Activated CD8-positive, alpha-beta memory T cell treated with anti-CD3 and anti-CD28 coated beads, Interleukin-2, amount 50 U/mL, for 24 hours (primary cell): Measurements from ENCODE around the gene MT1A.
A peak's percentile ranks its signal among the peaks of the same experiment; 100 is the strongest.

Experiments used
- DNase-seq: peaks from one replicate; pipeline ENCODE4 v3.0.0-alpha.2; 2020; ENCODE audit errors: extremely low read depth

The MT1A gene

GRCh38 chr16:56637814-56638750, at the start of gene MT1A:
MT1A (plus strand) TSS chr16:56638666; CDS start chr16:56638739, 73 bp downstream.
- DNase-seq: no peak

DNA sequence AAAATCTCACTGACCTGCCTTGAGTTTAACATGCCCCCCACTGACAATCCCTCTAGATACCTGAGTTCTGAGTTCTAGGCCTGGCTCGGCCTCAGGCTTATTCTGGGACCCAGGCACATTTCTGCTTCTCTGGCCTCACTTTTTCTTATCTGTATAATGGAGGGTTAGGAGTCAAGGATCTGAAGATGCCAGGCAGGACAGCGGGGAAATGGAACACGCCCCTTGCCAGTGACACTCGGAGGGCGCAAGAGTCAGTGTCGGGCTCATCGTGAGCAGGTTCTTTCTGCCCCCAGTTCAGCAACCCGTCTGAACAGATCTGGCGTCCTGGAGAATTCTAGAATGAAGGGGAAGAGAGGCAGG, 49.7 kb upstream of the MT1A start:
- DNase-seq: no peak

DNA sequence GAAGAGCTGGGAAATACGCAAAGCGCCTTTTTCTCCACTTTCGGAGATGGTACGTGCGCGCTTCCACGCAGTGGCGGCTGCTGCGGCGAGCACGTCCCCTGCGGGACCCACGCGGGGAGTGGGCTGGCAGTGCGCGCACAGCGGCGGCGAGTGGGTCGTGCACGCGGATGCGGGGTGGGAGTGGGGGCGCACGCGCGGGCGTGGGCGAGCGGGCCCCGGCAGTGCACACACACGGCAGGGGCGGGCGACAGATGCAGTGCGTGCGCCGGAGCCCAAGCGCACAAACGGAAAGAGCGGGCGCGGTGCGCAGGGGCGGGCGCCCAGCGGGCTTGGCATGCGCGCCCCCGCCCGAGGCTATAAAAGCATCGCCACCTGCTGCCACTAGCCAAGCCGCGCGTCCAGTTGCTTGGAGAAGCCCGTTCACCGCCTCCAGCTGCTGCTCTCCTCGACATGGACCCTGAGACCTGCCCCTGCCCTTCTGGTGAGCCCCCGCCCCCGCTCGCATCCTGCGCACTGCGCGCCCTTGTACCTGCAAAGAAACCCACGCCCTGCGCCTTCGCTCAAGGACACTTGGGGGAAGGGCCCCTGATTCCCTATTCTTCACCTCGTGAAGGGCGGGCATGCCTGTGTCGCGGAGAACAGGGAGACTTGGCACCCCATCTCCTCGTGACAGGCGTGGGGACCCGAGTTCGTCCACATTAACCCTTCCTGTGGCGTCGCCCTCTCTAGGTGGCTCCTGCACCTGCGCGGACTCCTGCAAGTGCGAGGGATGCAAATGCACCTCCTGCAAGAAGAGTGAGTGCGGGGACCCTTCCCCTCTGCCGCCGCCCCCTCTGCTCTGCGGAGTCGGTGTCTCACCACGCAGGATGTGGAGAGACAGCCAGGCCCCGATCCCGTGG, 49.1 kb upstream of the MT1A start, which contains the start of gene MT3:
MT3 (plus strand) TSS at position 388 of the 899 bp plus-strand sequence; CDS start at position 451, 63 bp downstream.
- no peak for DNase-seq

GRCh38 chr16:56591377-56592060, 46.9 kb upstream of the MT1A start:
- DNase-seq: no peak

DNA sequence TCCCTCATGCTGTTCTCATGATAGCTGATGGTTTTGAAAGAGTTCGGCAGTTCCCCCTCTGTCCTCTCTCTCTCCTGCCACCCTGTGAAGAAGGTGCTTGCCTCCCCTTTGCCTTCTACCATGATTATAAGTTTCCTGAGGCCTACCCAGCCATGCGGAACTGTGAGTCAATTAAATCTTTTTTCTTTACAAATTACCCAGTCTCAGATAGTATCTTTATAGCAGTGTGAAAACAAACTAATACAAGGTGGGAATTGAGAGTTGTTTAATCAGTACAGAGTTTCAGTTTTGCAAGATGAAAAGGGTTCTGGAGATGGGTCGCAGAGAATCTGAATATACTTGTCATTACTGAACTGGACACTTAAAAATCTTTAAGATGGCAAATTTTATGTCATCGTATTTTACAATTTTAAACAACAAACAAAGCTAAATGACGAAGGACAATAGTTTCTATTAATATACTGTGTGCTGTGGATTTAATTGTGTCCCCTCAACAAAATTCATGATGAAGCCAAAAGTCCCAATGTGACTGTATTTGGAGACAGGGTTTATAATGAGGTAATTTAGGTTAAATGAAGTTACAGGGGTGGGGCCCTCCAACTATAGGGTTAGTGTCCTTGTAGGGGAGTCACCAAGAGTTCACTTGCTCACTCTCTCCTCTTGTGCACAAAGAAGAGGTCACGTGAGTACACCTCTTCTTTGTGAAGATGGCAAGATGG, 44.7 kb upstream of the MT1A start:
- DNase-seq: no peak

DNA sequence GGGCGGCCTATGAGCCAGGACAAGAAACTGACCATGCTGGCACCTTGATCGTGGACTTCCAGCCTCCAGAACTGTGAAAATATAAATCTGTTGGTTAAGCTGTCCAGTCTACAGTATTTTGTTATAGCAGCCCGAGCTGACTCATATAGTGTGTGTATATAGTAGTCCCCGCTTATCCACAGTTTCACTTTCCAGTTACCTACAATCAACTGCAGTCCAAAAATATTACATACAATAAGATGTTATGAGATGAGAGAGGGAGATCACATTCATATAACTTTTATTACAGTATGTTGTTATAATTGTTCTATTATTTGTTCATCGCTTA, 44.2 kb upstream of the MT1A start:
- no peak for DNase-seq

DNA sequence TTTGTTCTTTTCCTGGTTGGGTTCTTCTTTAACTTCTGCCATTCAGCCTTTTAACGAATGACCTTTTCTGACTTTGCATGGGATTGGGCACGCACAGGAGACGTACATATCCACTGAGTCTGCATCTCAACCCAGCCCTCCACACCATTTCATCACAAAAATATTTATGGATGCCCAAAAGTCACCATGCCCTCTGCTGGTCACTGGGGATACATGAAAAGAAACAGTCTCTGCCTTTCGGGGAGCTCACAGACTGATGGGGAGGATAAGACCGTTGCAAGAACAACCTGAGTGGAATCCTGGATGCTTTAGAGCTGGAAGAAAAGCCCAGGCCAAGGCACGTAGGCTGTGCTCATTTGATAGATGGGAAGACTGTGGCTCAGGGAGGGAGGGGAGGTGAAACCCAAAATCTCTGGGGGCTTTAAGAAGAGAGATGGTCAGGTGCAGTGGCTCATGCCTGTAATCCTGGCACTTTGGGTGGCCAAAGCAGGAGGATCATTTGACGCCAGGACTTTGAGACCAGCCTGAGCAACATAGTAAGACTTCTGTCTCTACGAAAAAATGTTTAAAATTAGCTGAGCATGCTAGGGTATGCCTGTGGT, 38.0 kb upstream of the MT1A start:
- DNase-seq: no peak

DNA sequence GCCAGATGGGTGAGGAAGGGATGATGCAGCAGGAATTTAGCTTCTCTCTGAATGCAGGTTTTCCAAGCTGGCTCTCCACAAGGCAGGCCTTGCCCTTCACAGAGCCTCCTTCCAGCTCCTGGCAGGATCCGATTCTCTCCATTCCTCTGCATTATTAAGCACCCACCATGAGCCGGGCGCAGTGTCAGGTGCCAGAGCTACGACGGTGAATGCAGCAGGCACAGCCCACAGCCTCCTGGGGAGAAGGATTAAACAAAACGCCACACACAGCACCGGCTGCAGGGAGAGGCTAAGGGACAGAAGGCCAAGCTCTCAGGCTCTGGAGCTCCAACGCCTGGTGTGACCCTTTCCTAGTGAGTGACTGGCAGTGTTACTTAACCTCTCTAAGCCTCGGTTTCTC, 37.1 kb upstream of the MT1A start:
- no peak for DNase-seq

- no peak for DNase-seq
These were observed 34.9 kb upstream of the MT1A start for GRCh38 chr16:56603589-56603988.

DNA sequence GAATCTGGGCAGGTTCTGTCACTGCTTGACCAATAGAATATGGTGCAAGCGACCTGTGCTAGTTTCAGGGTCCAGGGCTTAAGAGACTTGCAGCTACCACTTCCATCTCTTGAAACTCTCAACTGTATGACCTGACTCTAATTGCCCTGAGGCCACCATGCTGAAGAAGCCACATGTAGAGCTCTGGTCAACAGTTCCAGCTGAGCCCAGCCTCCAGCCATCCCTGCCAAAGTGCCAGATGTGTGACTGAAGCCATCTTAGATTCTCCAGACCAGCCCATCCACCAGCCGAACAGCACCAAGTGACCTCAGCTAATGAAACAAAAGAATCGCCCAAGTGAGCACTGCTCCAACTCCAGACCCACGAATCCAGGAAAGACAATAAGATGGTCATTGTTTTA, 33.5 kb upstream of the MT1A start:
- no peak for DNase-seq

DNA sequence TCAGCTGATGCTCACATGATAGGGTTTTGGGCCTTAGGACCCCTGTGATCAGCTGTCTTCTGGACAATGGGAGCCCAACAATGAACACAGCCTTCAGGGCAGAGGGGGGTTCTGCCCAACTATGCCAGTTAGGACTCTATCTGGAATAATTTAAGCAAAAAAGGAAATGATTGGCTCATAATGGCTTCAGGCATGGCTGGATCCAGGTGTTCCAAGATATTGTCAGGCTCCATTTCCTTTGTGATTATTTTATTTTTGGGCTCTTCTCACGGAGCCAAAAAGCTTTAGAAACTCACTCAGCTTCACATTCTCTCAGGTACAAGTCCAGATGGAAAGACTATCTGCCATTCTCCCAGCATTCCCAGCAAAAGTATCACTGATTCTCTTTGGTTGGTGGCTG, 33.0 kb upstream of the MT1A start:
- DNase-seq: no peak

DNA sequence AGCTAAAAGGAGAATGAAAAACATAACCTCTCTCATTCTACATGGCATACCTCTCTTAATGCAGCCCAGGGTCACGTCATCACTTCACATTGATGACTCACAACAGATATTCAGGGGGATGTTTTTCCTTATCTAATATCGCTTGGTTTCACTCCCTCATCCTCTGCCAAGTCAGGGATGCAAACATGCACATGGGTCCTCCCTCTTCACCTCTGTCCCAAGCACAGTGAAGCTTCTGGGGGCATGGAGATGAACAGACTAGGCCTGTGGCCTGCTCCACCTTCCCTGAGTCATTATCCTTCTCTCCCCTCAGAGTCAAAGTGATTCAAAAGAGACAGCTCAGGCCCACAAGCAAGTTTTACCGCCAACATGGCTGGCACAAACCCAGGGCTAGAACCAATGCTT, 32.4 kb upstream of the MT1A start:
- DNase-seq: no peak

- no peak for DNase-seq
These were observed 31.9 kb upstream of the MT1A start for GRCh38 chr16:56606476-56607108.

GRCh38 chr16:56607109-56607618, 31.3 kb upstream of the MT1A start:
- DNase-seq: no peak

DNA sequence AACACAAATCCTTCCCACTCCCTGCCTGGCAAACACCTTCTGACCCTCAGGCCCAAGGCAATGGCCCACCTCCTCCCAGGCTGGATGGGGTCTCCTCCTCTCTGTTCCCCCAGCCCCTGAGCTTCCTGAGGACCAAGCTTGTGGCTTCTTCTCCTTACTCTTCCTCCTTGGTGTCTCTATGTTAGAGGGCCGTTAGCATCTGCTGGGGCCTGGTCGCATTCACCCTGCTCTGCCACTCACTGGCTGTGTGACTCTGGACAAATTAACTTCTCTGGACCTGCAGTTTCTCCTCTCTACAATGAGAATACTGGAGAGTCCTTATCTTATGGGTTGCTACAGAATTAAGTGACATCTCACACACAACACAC, 30.8 kb upstream of the MT1A start:
- DNase-seq: no peak

- DNase-seq: peak; percentile 78
These were observed 30.2 kb upstream of the MT1A start, which contains the start of gene MT2A for GRCh38 chr16:56608043-56608875. MT2A (plus strand) TSS chr16:56608584; CDS start chr16:56608656, 72 bp downstream.

- no peak for DNase-seq
These were observed 29.5 kb upstream of the MT1A start for GRCh38 chr16:56608876-56609462.

DNA sequence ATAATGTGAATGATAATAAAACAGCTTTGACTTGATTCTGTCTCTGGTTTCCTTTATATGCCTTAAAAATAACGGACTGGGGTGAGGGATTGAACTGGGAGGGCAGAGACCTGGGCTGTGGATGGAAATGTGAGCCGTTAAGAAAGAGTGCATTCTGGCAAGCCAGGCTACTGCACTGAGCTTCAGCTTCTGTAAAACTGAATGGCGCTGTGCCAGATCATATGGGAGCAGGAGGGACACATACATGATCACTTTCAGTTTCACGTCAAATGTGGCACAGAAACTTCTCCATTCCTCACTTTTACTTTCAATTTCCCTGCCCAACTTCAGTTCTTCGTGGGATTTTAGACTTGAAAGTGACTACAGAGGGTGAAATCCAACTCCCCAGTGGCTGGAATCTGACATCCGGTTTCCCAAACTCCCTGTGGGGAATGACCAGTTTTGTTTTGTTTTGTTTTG, 29.0 kb upstream of the MT1A start:
- DNase-seq: peak; percentile 51
